CD14-positive monocyte (primary cell): ENCODE data around the gene EXOC4. TPM values are rescaled to one million over a fixed set of nuclear protein-coding genes. Genes with fewer than 3 reads are reported as not detected.

Source experiments
- DNase-seq, 3 donors: peaks; one replicate each; pipeline ENCODE4 v3.0.0-alpha.2; 2011 to 2022
- H2AFZ ChIP-seq: 2 replicates; pipeline ENCODE4 v1.6.0; 2012; ENCODE audit warnings: mild to moderate bottlenecking, low read depth, low read length, inconsistent platforms; ENCODE audit not compliant: insufficient read depth, poor library complexity, severe bottlenecking
- H3K27ac ChIP-seq, 2 donors: 1 replicate in 1 of 2; 2 replicates in 1 of 2; pipeline ENCODE4 v1.5.1; 2012 to 2013; ENCODE audit warnings: low read length in 2 of 2, control low read depth in 1 of 2, inconsistent platforms in 1 of 2, low read depth in 1 of 2, mild to moderate bottlenecking in 1 of 2
- H3K27me3 ChIP-seq, 2 donors: one replicate each; pipeline versions ENCODE4 v1.6.0 to v1.6.1; 2011 to 2013; ENCODE audit warnings: low read length in 2 of 2; ENCODE audit not compliant: control insufficient read depth in 2 of 2, insufficient read depth in 2 of 2
- H3K36me3 ChIP-seq, 2 donors: replicated peaks in 1 of 2; 1 replicate in 1 of 2; 2 replicates in 1 of 2; pipeline versions ENCODE4 v1.5.1 to v1.6.1; 2012 to 2013; ENCODE audit warnings: low read length in 2 of 2, control low read depth in 1 of 2, inconsistent platforms in 1 of 2, mild to moderate bottlenecking in 1 of 2; ENCODE audit not compliant: insufficient read depth in 2 of 2, control insufficient read depth in 1 of 2
- H3K4me1 ChIP-seq, 2 donors: 1 replicate in 1 of 2; 2 replicates in 1 of 2; pipeline versions ENCODE4 v1.5.1 to v1.6.1; 2012 to 2013; ENCODE audit warnings: low read length in 2 of 2, control low read depth in 1 of 2, inconsistent platforms in 1 of 2, mild to moderate bottlenecking in 1 of 2, moderate library complexity in 1 of 2; ENCODE audit not compliant: insufficient read depth in 2 of 2, control insufficient read depth in 1 of 2
- H3K4me2 ChIP-seq: replicated peaks from 2 replicates; pipeline ENCODE3; 2012; ENCODE audit warnings: low read length, moderate library complexity, mild to moderate bottlenecking; ENCODE audit not compliant: poor library complexity, severe bottlenecking; ENCODE audit errors: extremely low read depth
- H3K4me3 ChIP-seq, 3 experiments: fragments of 200-600 bp in 1 of 3; sonication (generic) in 1 of 3; replicated peaks in 1 of 3; 1 replicate in 2 of 3; 2 replicates in 1 of 3; pipeline ENCODE4 v1.5.1; 2011 to 2013; ENCODE audit warnings: low read length in 3 of 3, mild to moderate bottlenecking in 3 of 3, control low read depth in 2 of 3, low read depth in 2 of 3, inconsistent platforms in 1 of 3, moderate library complexity in 1 of 3
- H3K79me2 ChIP-seq: 2 replicates; pipeline ENCODE4 v1.6.0; 2012; ENCODE audit warnings: mild to moderate bottlenecking, control low read depth, inconsistent platforms, low read length, moderate library complexity; ENCODE audit not compliant: insufficient read depth
- H3K9ac ChIP-seq: 2 replicates; pipeline ENCODE4 v1.6.0; 2017; ENCODE audit warnings: low read length, mild to moderate bottlenecking; ENCODE audit not compliant: insufficient read depth, poor library complexity, severe bottlenecking
- H3K9me3 ChIP-seq, 2 donors: replicated peaks in 1 of 2; 1 replicate in 1 of 2; 2 replicates in 1 of 2; pipeline versions ENCODE4 v1.5.1 to v1.6.1; 2012 to 2013; ENCODE audit warnings: low read length in 2 of 2, control low read depth in 1 of 2; ENCODE audit not compliant: control insufficient read depth in 1 of 2, insufficient read depth in 1 of 2
- H4K20me1 ChIP-seq: 2 replicates; pipeline ENCODE4 v1.6.0; 2012; ENCODE audit warnings: mild to moderate bottlenecking, low read length, control low read depth, moderate library complexity; ENCODE audit not compliant: insufficient read depth
- H3K27ac Mint-ChIP-seq, 7 donors: one replicate each; pipeline ENCODE4 v1.8.0; 2020; ENCODE audit warnings: mild to moderate bottlenecking in 7 of 7, mixed read lengths in 7 of 7, moderate library complexity in 6 of 7, inconsistent platforms in 2 of 7
- H3K27me3 Mint-ChIP-seq, 3 donors: one replicate each; pipeline ENCODE4 v1.8.0; 2021 to 2022; ENCODE audit warnings: low read depth in 3 of 3, mild to moderate bottlenecking in 3 of 3, mixed read lengths in 3 of 3, moderate library complexity in 3 of 3, inconsistent platforms in 1 of 3
- H3K36me3 Mint-ChIP-seq, 2 donors: one replicate each; pipeline ENCODE4 v1.8.0; 2020; ENCODE audit warnings: mixed read lengths in 2 of 2, inconsistent platforms in 1 of 2, mild to moderate bottlenecking in 1 of 2
- H3K4me1 Mint-ChIP-seq: one replicate; pipeline ENCODE4 v1.8.0; 2020; ENCODE audit warnings: mild to moderate bottlenecking, mixed read lengths
- H3K4me3 Mint-ChIP-seq, 2 donors: one replicate each; pipeline ENCODE4 v1.8.0; 2020; ENCODE audit warnings: mild to moderate bottlenecking in 2 of 2, mixed read lengths in 2 of 2, moderate library complexity in 1 of 2
- H3K9me3 Mint-ChIP-seq, 7 donors: one replicate each; pipeline ENCODE4 v1.8.0; 2020 to 2022; ENCODE audit warnings: mixed read lengths in 7 of 7, mild to moderate bottlenecking in 6 of 7, moderate library complexity in 6 of 7, inconsistent platforms in 2 of 7
- CTCF ChIP-seq: fragments of 200-600 bp; IDR thresholded peaks from one replicate; pipeline ENCODE4 v1.8.0; 2022; ENCODE audit warnings: antibody characterized with exemption, mild to moderate bottlenecking
- WGBS: methylation state at CpG from one replicate; pipeline ENCODE4 v1.1.5; 2013; ENCODE audit warnings: missing lambda C conversion rate; ENCODE audit not compliant: insufficient coverage; 5-methylcytosine and 5-hydroxymethylcytosine counted together
- intact Hi-C, 2 donors: fragments of 100-400 bp; cut with micrococcal nuclease; formaldehyde crosslinking; loops; one replicate each; pipeline versions ENCODE4 v1.15.0 to v1.15.1; 2023
- polyA plus RNA-seq, 3 donors: library from polyadenylated mRNA; depleted of rRNA in 1 of 3; unstranded in 2 of 3; stranded (reverse) in 1 of 3; fragments of 300-500 nt in 2 of 3; fragments of >200 nt in 1 of 3; fragmentation: Illumina TruSeq in 2 of 3; gene quantifications; 1 replicate in 2 of 3; 2 replicates in 1 of 3; pipeline ENCODE4 v1.2.3, GENCODE V29; 2012 to 2021

Gene EXOC4
- polyA plus RNA-seq, 3 donors = 20.6 to 22.3 (median 22.3) TPM

- H3K27ac ChIP-seq = no peak overlapping the region
- H3K36me3 ChIP-seq = no peaks in the 10 kb centered on the region
- H3K4me1 Mint-ChIP-seq = no peaks in the 10 kb centered on the region
- H3K4me3 Mint-ChIP-seq = no peak overlapping the region
- H3K9me3 ChIP-seq = no peaks in the 10 kb centered on the region
- TF ChIP-seq CTCF = no peak
- WGBS = no CpG with 5 or more reads among the region's 2 CpGs
- no peaks in the 10 kb centered on the region for H3K79me2 ChIP-seq
- no peak overlapping the region for H3K27ac Mint-ChIP-seq
- H4K20me1 ChIP-seq = no peaks in the 10 kb centered on the region
- no peak overlapping the region for H3K9ac ChIP-seq
- no peak overlapping the region for H2AFZ ChIP-seq
- H3K27me3 ChIP-seq = no peaks in the 10 kb centered on the region
- intact Hi-C loops = no loop called here
- peaks cover 0 to 5% (median 0%) of the 10 kb centered on the region in 7 donors for H3K9me3 Mint-ChIP-seq
- H3K4me2 ChIP-seq = no peak overlapping the region
- H3K4me3 ChIP-seq = no peak overlapping the region
- H3K4me1 ChIP-seq = no peaks in the 10 kb centered on the region
- H3K36me3 Mint-ChIP-seq = peaks cover 0 to 2% of the 10 kb centered on the region in 2 donors
- DNase-seq = no peak
- H3K27me3 Mint-ChIP-seq = no peaks in the 10 kb centered on the region
These were observed 590.5 kb downstream of the EXOC4 start for GRCh38 chr7:133843341-133843740.

GRCh38 chr7:133845005-133845404 is 592.1 kb downstream of the EXOC4 start:
- Mint-ChIP-seq H3K27ac (no peak overlapping the region), H3K4me3 (no peak overlapping the region), H3K27me3 (no peaks in the 10 kb centered on the region), H3K4me1 (no peaks in the 10 kb centered on the region), H3K36me3 (peaks cover 0 to 2% of the 10 kb centered on the region in 2 donors), H3K9me3 (peaks cover 0 to 5% (median 0%) of the 10 kb centered on the region in 7 donors)
- H3K4me1 ChIP-seq = no peaks in the 10 kb centered on the region
- intact Hi-C loops = no loop called here
- no peaks in the 10 kb centered on the region for H3K27me3 ChIP-seq
- H3K79me2 ChIP-seq = no peaks in the 10 kb centered on the region
- no peak overlapping the region for H2AFZ ChIP-seq
- no peaks in the 10 kb centered on the region for H4K20me1 ChIP-seq
- no peaks in the 10 kb centered on the region for H3K36me3 ChIP-seq
- H3K4me2 ChIP-seq = no peak overlapping the region
- TF ChIP-seq CTCF = no peak
- no peak overlapping the region for H3K4me3 ChIP-seq
- no peak overlapping the region for H3K27ac ChIP-seq
- H3K9me3 ChIP-seq = no peaks in the 10 kb centered on the region
- no peak for DNase-seq
- H3K9ac ChIP-seq = no peak overlapping the region
